ENCODE results near the gene GPATCH4.

Gene GPATCH4

GRCh38 chr1:156547434-156547833 is 53.8 kb downstream of the GPATCH4 start:
- no peak for DNase-seq (ENCODE audit: low spot score)

- no peak for DNase-seq (ENCODE audit: low spot score)
These were observed 55.0 kb downstream of the GPATCH4 start for GRCh38 chr1:156546267-156546666.

GRCh38 chr1:156544592-156545102 is 56.6 kb downstream of the GPATCH4 start:
- DNase-seq (ENCODE audit: low spot score): no peak
